ENCODE data around the gene HLA-DMB.

HLA-DMB gene

DNA sequence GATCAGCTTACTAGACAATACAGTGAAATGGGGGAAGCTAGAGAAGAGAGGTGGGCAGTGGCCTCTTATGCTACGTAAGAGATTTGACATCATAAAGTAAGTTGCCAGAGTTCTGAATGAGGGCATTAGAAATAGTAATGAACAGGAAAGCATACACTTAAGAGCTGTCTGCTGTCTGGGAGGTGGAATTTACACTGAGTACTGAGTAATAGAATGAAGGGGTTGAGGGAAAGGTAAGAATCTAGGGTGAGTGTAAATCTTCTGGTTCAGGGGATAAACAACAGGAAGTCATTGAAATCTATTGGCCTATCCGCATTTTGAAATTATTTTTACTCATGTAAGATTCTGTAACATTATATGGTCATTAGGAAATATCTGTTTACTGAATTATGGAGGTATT lies 35.8 kb downstream of the HLA-DMB start:
- no peak for DNase-seq

DNA sequence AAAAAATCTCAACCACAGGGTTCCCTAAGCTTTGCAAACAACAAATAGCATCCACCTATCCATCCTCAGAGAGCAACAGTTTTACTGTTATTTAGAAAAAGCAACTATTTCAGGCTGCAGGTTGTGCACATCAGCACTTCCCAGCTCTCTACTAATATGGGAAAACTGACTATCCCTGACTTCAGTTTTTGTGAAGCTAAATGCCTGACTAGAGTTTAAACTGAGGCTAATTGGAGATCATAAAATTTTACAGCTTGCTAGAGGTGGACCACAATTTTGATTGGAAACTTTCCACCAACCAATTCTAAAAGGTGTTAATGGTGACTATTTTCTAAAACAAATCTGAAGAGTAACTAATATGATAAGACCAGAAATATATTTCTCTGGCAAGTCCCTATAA lies 36.9 kb downstream of the HLA-DMB start:
- no peak for DNase-seq

DNA sequence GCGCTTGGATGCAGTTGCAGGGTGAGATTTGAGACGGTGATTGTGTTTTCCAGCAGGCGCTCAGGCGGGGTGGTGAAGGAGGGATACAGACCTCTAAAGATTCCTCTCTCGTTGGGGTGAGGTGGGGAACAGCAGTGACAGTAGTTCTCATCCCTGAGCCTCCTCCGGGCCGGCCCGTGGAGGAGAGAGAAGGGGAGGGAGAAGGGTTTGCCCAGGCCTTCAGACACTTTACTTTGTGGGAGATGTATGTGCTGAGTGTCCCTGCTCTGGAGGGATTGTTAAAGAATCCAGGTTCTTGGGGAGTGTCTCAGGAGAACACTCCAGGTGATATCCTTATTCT lies 45.9 kb downstream of the HLA-DMB start:
- DNase-seq, result no peak

DNA sequence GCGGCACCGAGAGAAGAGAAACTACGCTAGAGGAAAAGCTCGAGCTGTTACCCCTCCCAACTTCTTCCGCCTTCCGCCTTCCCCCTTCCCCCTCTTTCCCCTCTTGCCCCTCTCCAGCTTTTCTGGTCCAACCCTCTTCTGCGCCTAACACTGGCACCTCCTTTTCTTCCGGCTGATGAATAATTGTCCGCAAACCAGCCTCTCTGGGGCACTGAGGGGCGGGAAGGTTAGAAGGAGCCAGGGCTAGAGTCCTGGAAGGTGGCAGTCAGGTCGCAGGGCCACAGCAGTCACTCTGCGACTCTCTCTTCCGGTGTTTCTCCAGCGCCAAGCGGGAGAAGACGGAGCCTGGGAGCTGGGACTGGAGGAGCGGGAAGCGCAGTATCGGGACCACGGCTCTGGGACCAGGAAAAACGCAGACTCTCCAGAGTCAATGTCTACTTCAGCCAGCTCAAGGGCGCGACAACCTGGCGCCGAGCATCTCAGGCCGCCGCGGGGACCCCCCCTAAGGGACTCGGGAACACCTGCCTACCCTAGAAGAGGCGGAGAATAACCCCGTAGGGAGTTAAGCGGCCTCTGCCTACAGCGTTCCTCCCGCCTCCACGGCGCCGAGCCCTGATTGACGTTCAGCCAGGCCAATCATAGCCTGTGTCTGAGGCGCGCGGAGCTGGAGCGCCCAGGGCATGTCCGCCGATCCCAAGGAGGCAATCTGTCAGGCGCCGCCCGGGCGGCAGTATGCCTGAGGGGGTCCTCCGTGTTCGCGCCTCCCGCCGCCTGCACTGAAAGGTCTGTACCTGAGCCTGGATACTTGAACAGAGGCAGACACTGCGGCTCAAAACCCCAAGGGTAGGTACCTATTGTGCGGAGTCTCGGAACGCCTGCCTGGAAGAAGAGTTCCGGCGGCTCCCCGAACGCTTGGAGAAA lies 46.5 kb downstream of the HLA-DMB start:
- DNase-seq, result peak; percentile 89

DNA sequence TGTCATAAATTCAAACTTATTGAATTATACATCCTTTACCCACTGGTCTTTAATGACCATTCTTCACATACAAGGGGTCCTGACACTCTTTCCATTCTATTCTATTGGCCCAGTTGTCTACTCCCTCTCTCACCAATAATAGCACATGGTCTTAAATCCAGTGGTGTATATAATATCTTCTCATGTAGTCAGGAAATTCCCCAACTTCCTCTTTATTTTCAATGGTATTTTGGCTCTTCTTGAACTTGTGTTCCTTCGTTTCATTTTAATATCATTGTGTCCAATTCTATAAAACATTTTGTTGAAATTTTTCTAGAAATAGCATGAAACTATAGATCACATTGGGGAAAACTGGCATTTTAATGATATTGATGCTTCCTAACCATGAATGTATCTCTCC lies 50.0 kb downstream of the HLA-DMB start:
- DNase-seq, result no peak

DNA sequence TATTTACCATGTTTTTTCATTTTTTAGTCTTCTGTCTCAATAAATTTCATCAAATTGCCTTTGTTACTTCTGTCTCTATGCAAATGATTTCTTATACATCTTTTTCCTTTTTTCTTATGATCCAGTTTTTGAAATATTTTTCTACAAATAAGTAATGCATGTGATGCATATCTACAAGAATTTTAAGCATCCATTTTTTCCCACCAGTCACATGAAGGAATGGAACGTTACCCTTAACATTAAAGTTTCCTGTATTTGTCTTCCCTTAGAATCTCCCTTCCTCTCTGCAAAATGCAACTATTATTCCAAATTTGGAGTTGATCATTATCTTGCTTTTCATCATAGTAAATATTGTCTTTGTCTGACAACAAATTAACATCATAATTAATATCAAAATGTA lies 51.3 kb downstream of the HLA-DMB start:
- DNase-seq, result no peak

DNA sequence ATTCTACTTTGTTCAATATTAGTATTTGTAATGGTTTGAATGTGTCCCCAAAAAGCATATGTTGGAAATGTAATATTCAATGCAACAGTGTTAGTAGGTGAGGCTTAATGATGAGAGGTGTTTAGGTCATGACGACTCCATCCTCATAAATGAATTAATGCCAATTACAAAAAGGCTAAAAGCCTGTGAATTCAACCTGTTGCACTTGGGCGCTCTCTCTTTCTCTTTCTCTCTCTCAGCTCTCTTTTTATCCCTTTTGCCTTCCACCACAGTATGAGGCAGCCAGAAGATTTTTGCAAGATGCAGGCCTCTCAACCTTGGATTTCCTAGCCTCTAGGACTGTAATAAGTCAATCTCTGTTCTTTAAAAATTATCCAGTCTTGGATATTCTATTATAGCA lies 52.3 kb downstream of the HLA-DMB start:
- no peak for DNase-seq

DNA sequence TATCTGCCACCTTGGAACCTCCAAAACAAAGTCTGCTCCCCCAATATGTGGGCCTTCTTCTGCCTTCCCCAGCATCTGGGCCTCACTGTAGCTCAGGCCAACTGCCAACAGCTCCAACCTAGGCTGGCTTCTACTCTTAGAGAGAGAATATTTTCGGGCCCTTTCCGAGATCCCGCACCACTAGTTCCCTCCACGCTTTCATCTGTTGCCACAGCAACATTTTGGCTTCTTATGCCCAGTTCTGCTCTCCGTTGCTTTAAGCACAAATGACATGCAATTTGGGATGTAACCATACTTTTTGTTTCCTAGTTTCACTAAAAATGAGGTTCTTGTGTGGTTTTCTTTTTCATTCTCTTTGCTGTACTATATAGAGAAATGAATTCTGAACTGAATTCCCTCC lies 53.2 kb downstream of the HLA-DMB start:
- no peak for DNase-seq

DNA sequence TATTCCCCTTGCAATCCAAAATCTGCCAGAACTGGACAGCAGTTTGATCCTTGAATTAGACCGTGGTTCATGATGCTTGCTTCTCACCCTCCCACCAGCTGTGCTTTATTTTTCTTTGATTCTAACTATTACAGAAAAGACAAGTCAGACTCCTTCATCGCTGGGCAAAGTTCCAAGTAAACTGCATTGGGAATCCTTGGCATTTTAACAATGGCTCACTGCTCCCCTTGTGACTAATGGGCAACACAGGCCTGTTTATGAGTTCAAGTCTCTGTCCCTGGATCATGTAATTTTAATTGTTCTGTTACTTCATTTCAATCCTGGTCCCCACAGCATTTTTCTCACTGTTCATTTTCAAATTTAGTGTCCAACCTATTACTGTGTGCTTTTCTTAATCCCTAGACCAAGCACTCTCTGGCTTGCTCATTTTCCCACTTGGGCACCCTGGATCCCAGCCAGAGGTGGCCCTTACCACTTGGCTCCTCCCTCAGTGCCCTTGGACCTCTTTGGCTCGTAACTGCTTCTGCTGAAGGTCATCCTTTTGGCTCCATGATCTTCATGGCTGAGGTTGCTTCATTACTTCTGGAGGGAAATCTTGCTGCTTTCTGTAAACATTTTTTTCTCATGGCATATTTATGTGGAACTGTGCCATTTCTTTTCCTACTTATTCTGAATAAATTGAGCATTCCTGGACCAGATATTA lies 54.0 kb downstream of the HLA-DMB start:
- no peak for DNase-seq

DNA sequence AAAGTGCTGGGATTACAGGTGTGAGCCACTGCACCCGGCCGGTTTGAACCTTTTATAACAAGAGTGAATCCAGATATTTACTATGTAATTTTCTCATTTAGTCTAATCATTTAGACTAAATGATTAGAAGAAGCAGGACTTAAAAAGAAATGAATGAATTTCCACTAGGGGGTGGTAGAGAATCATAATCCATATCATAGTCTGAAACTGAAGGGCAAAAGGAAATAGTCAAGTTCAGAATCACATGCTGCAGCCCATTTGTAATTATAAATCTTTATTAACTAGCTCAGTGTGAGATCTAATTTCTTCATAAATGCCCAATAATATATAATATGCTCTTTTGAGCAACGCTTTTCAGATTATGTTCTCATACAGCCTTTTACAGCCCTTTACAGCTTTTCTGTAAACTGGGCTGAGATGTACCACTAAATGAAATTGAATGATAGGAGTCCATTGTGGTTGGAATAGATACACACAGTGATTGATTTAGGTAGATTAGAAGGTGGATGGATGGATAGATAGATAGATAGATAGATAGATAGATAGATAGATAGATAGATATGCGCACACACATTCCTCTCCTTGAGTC lies 55.0 kb downstream of the HLA-DMB start:
- DNase-seq, result peak; percentile 32

Data from NCI-H2227 treated with DMSO at 0.1 percent for 48 hours (cell line).